H9 (cell line): Measurements from ENCODE around the gene PIPOX. TPM values are rescaled to one million over a fixed set of nuclear protein-coding genes. Genes with fewer than 3 reads are reported as not detected.

Experiments
- DNase-seq: peaks from one replicate; pipeline ENCODE4 v3.0.0-alpha.2; 2017
- H2AFZ ChIP-seq: one replicate; pipeline ENCODE4 v1.6.1; 2013; ENCODE audit warnings: mild to moderate bottlenecking, low read length, control low read depth, moderate library complexity
- H2AK5ac ChIP-seq: 2 replicates; pipeline ENCODE4 v1.6.1; 2013; ENCODE audit warnings: low read length, control low read depth, mixed read lengths; ENCODE audit not compliant: insufficient read length
- H2BK120ac ChIP-seq: one replicate; pipeline ENCODE4 v1.6.1; 2013; ENCODE audit warnings: low read depth, mild to moderate bottlenecking, low read length, control low read depth, inconsistent platforms; ENCODE audit not compliant: poor library complexity, severe bottlenecking
- H2BK12ac ChIP-seq: 2 replicates; pipeline ENCODE4 v1.6.1; 2013; ENCODE audit warnings: low read length, control low read depth, mixed read lengths, low read depth; ENCODE audit not compliant: insufficient read length
- H2BK15ac ChIP-seq: 2 replicates; pipeline ENCODE4 v1.6.1; 2013; ENCODE audit warnings: low read depth, low read length, control low read depth
- H2BK20ac ChIP-seq: one replicate; pipeline ENCODE4 v1.6.1; 2013; ENCODE audit warnings: low read depth, mild to moderate bottlenecking, low read length, control low read depth, inconsistent platforms; ENCODE audit not compliant: poor library complexity, severe bottlenecking
- H2BK5ac ChIP-seq: 2 replicates; pipeline ENCODE4 v1.6.1; 2013; ENCODE audit warnings: low read length, control low read depth, mixed read lengths; ENCODE audit not compliant: insufficient read length
- H3K14ac ChIP-seq: 2 replicates; pipeline ENCODE4 v1.6.1; 2013; ENCODE audit warnings: low read length, control low read depth; ENCODE audit not compliant: insufficient read depth
- H3K18ac ChIP-seq: 2 replicates; pipeline ENCODE4 v1.6.1; 2013; ENCODE audit warnings: low read depth, mild to moderate bottlenecking, mixed read lengths, low read length, control low read depth; ENCODE audit not compliant: insufficient read length
- H3K23ac ChIP-seq: 2 replicates; pipeline ENCODE4 v1.6.1; 2013; ENCODE audit warnings: low read length, control low read depth, mixed read lengths, low read depth; ENCODE audit not compliant: insufficient read length
- H3K23me2 ChIP-seq: 2 replicates; pipeline ENCODE4 v1.6.1; 2013; ENCODE audit warnings: low read depth, mild to moderate bottlenecking, mixed read lengths, low read length, control low read depth; ENCODE audit not compliant: insufficient read length, poor library complexity, severe bottlenecking
- H3K27ac ChIP-seq: 2 replicates; pipeline ENCODE4 v1.5.1; 2013; ENCODE audit warnings: low read length, control low read depth, mixed read lengths, low read depth; ENCODE audit not compliant: insufficient read length
- H3K27me3 ChIP-seq: 2 replicates; pipeline ENCODE4 v1.6.1; 2013; ENCODE audit warnings: low read length, control low read depth, inconsistent platforms; ENCODE audit not compliant: insufficient read depth
- H3K4ac ChIP-seq: 2 replicates; pipeline ENCODE4 v1.6.1; 2013; ENCODE audit warnings: low read depth, mild to moderate bottlenecking, control low read depth, inconsistent platforms, low read length, moderate library complexity
- H3K4me1 ChIP-seq: 2 replicates; pipeline ENCODE4 v1.6.1; 2013; ENCODE audit warnings: low read length, control low read depth, inconsistent platforms; ENCODE audit not compliant: insufficient read depth
- H3K4me2 ChIP-seq: 2 replicates; pipeline ENCODE4 v1.6.1; 2013; ENCODE audit warnings: low read length, control low read depth, mixed read lengths; ENCODE audit not compliant: insufficient read length, insufficient read depth
- H3K56ac ChIP-seq: 2 replicates; pipeline ENCODE4 v1.6.1; 2013; ENCODE audit warnings: low read depth, mild to moderate bottlenecking, mixed read lengths, low read length, control low read depth; ENCODE audit not compliant: insufficient read length
- H3K79me1 ChIP-seq: 2 replicates; pipeline ENCODE4 v1.6.1; 2013; ENCODE audit warnings: low read depth, mild to moderate bottlenecking, moderate library complexity, low read length, control low read depth, inconsistent platforms; ENCODE audit not compliant: insufficient read depth, poor library complexity, severe bottlenecking
- H3K79me2 ChIP-seq: 2 replicates; pipeline ENCODE4 v1.6.1; 2013; ENCODE audit warnings: low read length, control low read depth, inconsistent platforms; ENCODE audit not compliant: insufficient read depth
- H3K9ac ChIP-seq: 2 replicates; pipeline ENCODE4 v1.6.1; 2013; ENCODE audit warnings: low read length, control low read depth, mixed read lengths; ENCODE audit not compliant: insufficient read length; ENCODE audit errors: extremely low read depth
- H3K9me3 ChIP-seq: one replicate; pipeline ENCODE4 v1.6.1; 2013; ENCODE audit warnings: low read depth, low read length, inconsistent platforms; ENCODE audit not compliant: control insufficient read depth
- H3T11ph ChIP-seq: one replicate; pipeline ENCODE4 v1.6.1; 2013; ENCODE audit warnings: mild to moderate bottlenecking, low read length, control low read depth, inconsistent platforms
- H4K20me1 ChIP-seq: one replicate; pipeline ENCODE4 v1.6.1; 2013; ENCODE audit not compliant: control insufficient read depth, insufficient read length, insufficient read depth
- H4K5ac ChIP-seq: 2 replicates; pipeline ENCODE4 v1.6.1; 2013; ENCODE audit warnings: low read depth, mild to moderate bottlenecking, mixed read lengths, low read length, control low read depth; ENCODE audit not compliant: insufficient read length
- H4K8ac ChIP-seq: replicated peaks from 2 replicates; pipeline ENCODE4 v1.6.1; 2013; ENCODE audit warnings: low read length, control low read depth, mixed read lengths, low read depth; ENCODE audit not compliant: insufficient read length
- H4K91ac ChIP-seq: 2 replicates; pipeline ENCODE4 v1.6.1; 2013; ENCODE audit warnings: low read depth, mild to moderate bottlenecking, moderate library complexity, mixed read lengths, low read length, control low read depth; ENCODE audit not compliant: insufficient read length
- H3K27ac Mint-ChIP-seq, 3 experiments: 2 replicates in 2 of 3; 3 replicates in 1 of 3; pipeline ENCODE4 v1.8.0; 2020 to 2021; ENCODE audit warnings: mixed read lengths in 3 of 3, mild to moderate bottlenecking in 1 of 3, moderate library complexity in 1 of 3
- H3K27me3 Mint-ChIP-seq: 2 replicates; pipeline ENCODE4 v1.8.0; 2021; ENCODE audit warnings: low read depth, mild to moderate bottlenecking, moderate library complexity, mixed read lengths
- H3K36me3 Mint-ChIP-seq, 3 experiments: 2 replicates in 2 of 3; 3 replicates in 1 of 3; pipeline ENCODE4 v1.8.0; 2020 to 2021; ENCODE audit warnings: low read depth in 3 of 3, mixed read lengths in 3 of 3; ENCODE audit not compliant: insufficient read depth in 1 of 3
- H3K4me1 Mint-ChIP-seq, 2 experiments: 2 replicates each; pipeline ENCODE4 v1.8.0; 2020; ENCODE audit warnings: mixed read lengths in 2 of 2
- H3K4me3 Mint-ChIP-seq, 2 experiments: 2 replicates in 1 of 2; 3 replicates in 1 of 2; pipeline ENCODE4 v1.8.0; 2020 to 2021; ENCODE audit warnings: mild to moderate bottlenecking in 2 of 2, mixed read lengths in 2 of 2, moderate library complexity in 1 of 2
- H3K9me3 Mint-ChIP-seq, 2 experiments: 2 replicates in 1 of 2; 3 replicates in 1 of 2; pipeline ENCODE4 v1.8.0; 2020; ENCODE audit warnings: mild to moderate bottlenecking in 2 of 2, mixed read lengths in 2 of 2, moderate library complexity in 1 of 2
- CTCF ChIP-seq: fragments of 200-600 bp; sonication (generic); conservative IDR thresholded peaks from 3 replicates; pipeline ENCODE4 v1.8.0; 2021; ENCODE audit warnings: antibody characterized with exemption, mild to moderate bottlenecking
- WGBS: extraction: QIAGEN DNeasy Blood & Tissue Kit; methylation state at CpG from one replicate; pipeline ENCODE4 v1.1.7; 2013; ENCODE audit warnings: missing lambda C conversion rate, low lambda C conversion rate, mixed read lengths; ENCODE audit not compliant: insufficient read length; ENCODE audit errors: extremely low coverage; 5-methylcytosine and 5-hydroxymethylcytosine counted together
- total RNA-seq: library from RNA; stranded (reverse); gene quantifications from 2 replicates; pipeline ENCODE4 v1.2.1, GENCODE V29; 2021

PIPOX gene
- total RNA-seq, 1 experiment from 2014 or later: 30.1 TPM

GRCh38 chr17:29080965-29081364 is 38.0 kb downstream of the PIPOX start:
- H3K9me3 Mint-ChIP-seq: no peaks in the 10 kb centered on the region
- H3K4me2 ChIP-seq: no peak overlapping the region
- H3K9me3 ChIP-seq: no peaks in the 10 kb centered on the region
- no peak overlapping the region for H2BK20ac ChIP-seq
- DNase-seq: no peak
- no peaks in the 10 kb centered on the region for H3K79me2 ChIP-seq
- no peak overlapping the region for H3T11ph ChIP-seq
- H2BK15ac ChIP-seq: no peak overlapping the region
- H3K23ac ChIP-seq: no peak overlapping the region
- H3K4me1 Mint-ChIP-seq: peaks cover 50 to 65% of the 10 kb centered on the region in 2 experiments
- no peak overlapping the region for H3K4ac ChIP-seq
- H3K27ac Mint-ChIP-seq: peak overlapping the region in 2 of 3 experiments; percentile 18 to 70; a peak in 1 of 7 replicates
- no peaks in the 10 kb centered on the region for H3K79me1 ChIP-seq
- no peak overlapping the region for H3K27ac ChIP-seq
- H4K20me1 ChIP-seq: no peaks in the 10 kb centered on the region
- no peak overlapping the region for H3K56ac ChIP-seq
- peaks cover 2% of the 10 kb centered on the region for H3K27me3 Mint-ChIP-seq
- H2BK120ac ChIP-seq: no peak overlapping the region
- H4K8ac ChIP-seq: no peak overlapping the region
- H4K91ac ChIP-seq: no peak overlapping the region
- H3K36me3 Mint-ChIP-seq: peaks cover 13 to 26% (median 23%) of the 10 kb centered on the region in 3 experiments; a peak in 6 of 7 replicates
- no peak overlapping the region for H3K4me3 Mint-ChIP-seq
- no peak overlapping the region for H3K14ac ChIP-seq
- H2BK5ac ChIP-seq: no peak overlapping the region
- H2BK12ac ChIP-seq: no peak overlapping the region
- no peak overlapping the region for H3K9ac ChIP-seq
- no peak overlapping the region for H3K18ac ChIP-seq
- H2AK5ac ChIP-seq: no peak overlapping the region
- WGBS: no CpG with 5 or more reads among the region's 14 CpGs
- H3K27me3 ChIP-seq: no peaks in the 10 kb centered on the region
- H3K23me2 ChIP-seq: peaks cover 3% of the 10 kb centered on the region
- H3K4me1 ChIP-seq: peaks cover 12% of the 10 kb centered on the region; the same call in 1 of the 2 replicates
- no peak for TF ChIP-seq CTCF
- no peak overlapping the region for H4K5ac ChIP-seq
- H2AFZ ChIP-seq: no peak overlapping the region
